HL-60 (cell line): ENCODE measurements around the gene MIOX.

Experiments
- CTCF ChIP-seq: IDR thresholded peaks from one replicate; pipeline ENCODE4 v1.5.1; 2011; ENCODE audit warnings: low read length, control low read depth, inconsistent platforms; ENCODE audit not compliant: insufficient read depth
- GABPA ChIP-seq: IDR thresholded peaks from 2 replicates; pipeline ENCODE4 v1.6.1; 2012; ENCODE audit warnings: low read depth
- POLR2AphosphoS5 ChIP-seq: IDR thresholded peaks from 2 replicates; pipeline ENCODE4 v1.6.1; 2012; ENCODE audit warnings: low read depth
- REST ChIP-seq: IDR thresholded peaks from 2 replicates; pipeline ENCODE4 v1.6.1; 2012; ENCODE audit warnings: low read depth; ENCODE audit not compliant: insufficient replicate concordance

DNA sequence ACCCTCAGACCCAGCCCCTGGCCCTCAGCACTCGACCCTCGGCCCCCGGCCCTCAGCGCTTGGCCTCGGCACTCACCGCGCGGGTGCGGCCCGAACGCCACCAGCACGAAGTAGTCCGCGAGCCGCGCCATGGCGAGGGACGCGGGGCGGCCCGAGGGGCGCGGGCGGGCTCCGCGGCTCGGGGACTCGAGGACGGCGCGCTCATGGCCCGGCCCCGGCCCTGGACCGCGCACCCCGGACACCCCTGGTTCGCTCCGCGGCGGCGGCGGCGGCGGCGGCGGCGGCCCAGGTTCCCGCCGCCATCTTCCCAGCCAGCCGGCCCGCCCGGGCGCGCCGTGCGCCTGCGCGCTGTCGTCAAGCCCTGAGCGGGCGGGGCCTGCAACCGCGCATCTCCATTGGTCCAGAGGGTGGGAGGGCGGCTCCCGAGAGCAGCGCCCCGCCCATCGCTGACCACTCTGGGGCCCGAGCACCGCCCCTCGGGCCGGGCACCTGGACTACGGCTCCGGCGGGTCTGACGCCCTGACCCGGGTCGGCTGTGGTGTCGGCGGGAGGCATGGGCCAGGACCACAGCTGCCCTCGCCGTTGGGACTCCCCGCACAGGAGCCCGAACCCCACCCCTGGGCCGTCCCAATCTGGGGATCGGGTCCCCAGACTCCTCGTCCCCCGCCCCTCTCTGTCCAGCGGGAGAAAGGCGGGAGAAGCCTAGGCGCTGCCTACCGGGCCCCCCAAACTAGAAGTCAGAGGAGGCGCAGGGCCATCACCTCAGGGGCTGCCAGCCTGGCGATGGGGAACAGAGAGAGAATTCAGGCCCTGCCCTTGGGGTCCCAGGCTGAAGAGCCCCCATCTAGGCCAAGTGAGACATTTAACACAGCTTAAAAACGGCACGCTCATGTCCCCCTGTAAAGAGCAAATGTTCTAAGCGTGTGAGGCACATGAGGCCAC is 11.7 kb upstream of the MIOX start, which contains the start of gene SBF1:
- TF ChIP-seq REST: no peak
- no peak for TF ChIP-seq POLR2AphosphoS5
- TF ChIP-seq CTCF: no peak
- TF ChIP-seq GABPA: no peak
